GM15510 (cell line): Measurements from ENCODE around the gene ROPN1L.

Experiments
- POLR2A ChIP-seq: IDR thresholded peaks from 3 replicates; pipeline ENCODE4 v1.6.1; 2011; ENCODE audit warnings: borderline replicate concordance; ENCODE audit not compliant: insufficient read length; ENCODE audit errors: extremely low read depth

The ROPN1L gene

GRCh38 chr5:10513501-10514442 lies 72.1 kb downstream of the ROPN1L start:
- TF ChIP-seq POLR2A = no peak
